HG03460 (cell line): Measurements from ENCODE around the gene TBC1D19.
A peak's percentile ranks its signal among the peaks of the same experiment; 100 is the strongest.

Experiments used
- ATAC-seq: cut with Tn5 transposase; IDR thresholded peaks from one replicate; pipeline ENCODE4 v1.9.1; 2021; ENCODE audit not compliant: unreplicated experiment

The TBC1D19 gene

GRCh38 chr4:26772096-26772873 lies 188.4 kb downstream of the TBC1D19 start:
- ATAC-seq: no peak

GRCh38 chr4:26779224-26779623 lies 195.3 kb downstream of the TBC1D19 start:
- no peak for ATAC-seq

- ATAC-seq: no peak
These were observed 195.8 kb downstream of the TBC1D19 start for GRCh38 chr4:26779674-26780073.

GRCh38 chr4:26780539-26780938 lies 196.7 kb downstream of the TBC1D19 start:
- peak; percentile 95 for ATAC-seq

GRCh38 chr4:26782168-26782829 lies 198.4 kb downstream of the TBC1D19 start:
- no peak for ATAC-seq

GRCh38 chr4:26782830-26783202 lies 198.9 kb downstream of the TBC1D19 start:
- ATAC-seq: no peak

- no peak for ATAC-seq
These were observed 200.5 kb downstream of the TBC1D19 start for GRCh38 chr4:26784207-26784865.

- no peak for ATAC-seq
These were observed 201.4 kb downstream of the TBC1D19 start for GRCh38 chr4:26785312-26785711.

GRCh38 chr4:26785810-26786209 lies 201.9 kb downstream of the TBC1D19 start:
- ATAC-seq: no peak

GRCh38 chr4:26786916-26787315 lies 203.0 kb downstream of the TBC1D19 start:
- no peak for ATAC-seq

GRCh38 chr4:26787461-26788340 lies 203.8 kb downstream of the TBC1D19 start:
- ATAC-seq: peak; percentile 58

- ATAC-seq: no peak
These were observed 204.5 kb downstream of the TBC1D19 start for GRCh38 chr4:26788341-26788733.

- no peak for ATAC-seq
These were observed 205.3 kb downstream of the TBC1D19 start for GRCh38 chr4:26789208-26789607.

- no peak for ATAC-seq
These were observed 207.5 kb downstream of the TBC1D19 start for GRCh38 chr4:26791346-26791745.

- no peak for ATAC-seq
These were observed 208.8 kb downstream of the TBC1D19 start for GRCh38 chr4:26792639-26793038.

- ATAC-seq: no peak
These were observed 209.9 kb downstream of the TBC1D19 start for GRCh38 chr4:26793735-26794134.

GRCh38 chr4:26796081-26796480 lies 212.2 kb downstream of the TBC1D19 start:
- ATAC-seq: no peak

- ATAC-seq: no peak
These were observed 218.9 kb downstream of the TBC1D19 start for GRCh38 chr4:26802790-26803189.

- no peak for ATAC-seq
These were observed 219.5 kb downstream of the TBC1D19 start for GRCh38 chr4:26803211-26803861.

- no peak for ATAC-seq
These were observed 220.6 kb downstream of the TBC1D19 start for GRCh38 chr4:26804451-26804850.

GRCh38 chr4:26804925-26805324 lies 221.0 kb downstream of the TBC1D19 start:
- no peak for ATAC-seq
